ENCODE results near the gene RCAN3.

DNA sequence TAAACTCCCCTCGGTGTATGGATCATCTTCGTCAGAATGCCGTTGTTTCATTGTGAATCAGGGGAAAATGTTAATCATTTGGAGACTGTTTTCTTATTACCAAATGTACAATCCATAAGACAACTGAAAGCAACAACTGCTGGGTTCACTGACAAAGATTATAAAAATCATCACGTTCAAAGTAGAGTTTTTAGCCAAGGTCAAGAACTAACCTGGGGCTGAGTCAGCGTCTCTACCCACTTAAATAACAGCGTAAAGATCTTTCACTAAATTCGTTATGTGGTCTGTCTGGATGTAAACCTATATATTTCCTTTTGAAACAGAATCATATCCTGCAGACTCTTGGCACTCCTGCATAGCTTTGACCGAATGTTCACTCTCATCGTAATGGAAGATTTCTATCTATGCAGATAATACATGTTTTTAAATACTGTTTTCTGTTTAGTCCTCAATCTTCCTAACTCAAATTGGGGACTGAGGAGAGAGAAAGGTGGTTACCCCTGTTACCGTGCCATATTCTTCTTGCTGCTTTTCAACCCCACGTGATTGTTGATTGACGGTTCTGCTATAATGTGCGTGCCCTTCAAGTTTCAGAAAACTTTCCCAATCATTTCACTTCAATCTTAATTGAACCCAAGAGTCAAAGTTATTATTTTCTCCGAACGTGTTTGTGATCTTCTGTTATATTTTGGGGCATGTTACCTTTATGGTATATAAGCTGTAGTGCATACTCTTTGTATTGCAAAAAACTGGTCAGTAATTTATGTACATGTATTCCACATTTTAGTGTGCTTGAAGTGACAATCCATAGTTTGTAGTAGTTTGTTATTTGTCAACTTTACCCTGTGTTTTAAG, 37.6 kb downstream of the RCAN3 start:
- TF ChIP-seq POLR2A (IDR thresholded peaks at IDR 0.05; ENCODE audit: low read depth, low read length) (no peak), POLR2AphosphoS5 (IDR thresholded peaks at IDR 0.05; ENCODE audit: low read depth, low read length) (no peak), TAF1 (IDR thresholded peaks at IDR 0.05; ENCODE audit: borderline replicate concordance, low read depth, low read length) (no peak)

All from GM12892 (cell line).